Calu3 (cell line): Measurements from ENCODE around the gene SLC25A38. TPM values are rescaled to one million over a fixed set of nuclear protein-coding genes. Genes with fewer than 3 reads are reported as not detected.

Experiments used
- BruUV-seq: library from RNA; stranded (reverse); fragments of 400-500 nt; replicated peaks from 2 replicates; lab custom pipeline; 2021; lab: Mats Ljungman, UMichigan
- CTCF ChIA-PET: fragments of 300-600 bp; sonication (Branson Sonifier 250); formaldehyde crosslinking; loops from one replicate; lab custom pipeline; 2022; ENCODE audit warnings: antibody characterized with exemption; lab: Charles Lee
- DNase-seq: peaks from one replicate; pipeline ENCODE4 v3.0.0; 2022
- H3K27ac Mint-ChIP-seq: one replicate; pipeline ENCODE4 v1.8.0; 2022; ENCODE audit warnings: mixed read lengths; ENCODE audit not compliant: unreplicated experiment
- H3K27me3 Mint-ChIP-seq: one replicate; pipeline ENCODE4 v1.8.0; 2022; ENCODE audit warnings: mixed read lengths; ENCODE audit not compliant: unreplicated experiment
- H3K36me3 Mint-ChIP-seq: one replicate; pipeline ENCODE4 v1.8.0; 2022; ENCODE audit warnings: mild to moderate bottlenecking, moderate library complexity, mixed read lengths; ENCODE audit not compliant: insufficient read depth, unreplicated experiment
- H3K4me1 Mint-ChIP-seq: one replicate; pipeline ENCODE4 v1.8.0; 2022; ENCODE audit warnings: mild to moderate bottlenecking, low read depth, mixed read lengths; ENCODE audit not compliant: unreplicated experiment
- H3K4me3 Mint-ChIP-seq: one replicate; pipeline ENCODE4 v1.8.0; 2022; ENCODE audit warnings: mild to moderate bottlenecking, low read depth, moderate library complexity, mixed read lengths; ENCODE audit not compliant: unreplicated experiment
- H3K9me3 Mint-ChIP-seq: one replicate; pipeline ENCODE4 v1.8.0; 2022; ENCODE audit warnings: low read depth, mixed read lengths; ENCODE audit not compliant: unreplicated experiment
- intact Hi-C: fragments of 100-400 bp; cut with micrococcal nuclease; formaldehyde crosslinking; loops from one replicate; pipeline ENCODE4 v1.10.0; 2022; ENCODE audit not compliant: unreplicated experiment
- total RNA-seq: library from RNA; stranded (reverse); gene quantifications from 2 replicates; pipeline ENCODE4 v1.2.3, GENCODE V29; 2022
- TF ChIP-seq, protein P1 (sequence below): fragments of 200-600 bp; IDR thresholded peaks from one replicate; pipeline ENCODE4 v1.8.0; 2022; ENCODE audit warnings: antibody characterized with exemption; ENCODE audit not compliant: unreplicated experiment

The SLC25A38 gene
- total RNA-seq, 1 experiment from 2014 or later: 23.6 TPM

DNA sequence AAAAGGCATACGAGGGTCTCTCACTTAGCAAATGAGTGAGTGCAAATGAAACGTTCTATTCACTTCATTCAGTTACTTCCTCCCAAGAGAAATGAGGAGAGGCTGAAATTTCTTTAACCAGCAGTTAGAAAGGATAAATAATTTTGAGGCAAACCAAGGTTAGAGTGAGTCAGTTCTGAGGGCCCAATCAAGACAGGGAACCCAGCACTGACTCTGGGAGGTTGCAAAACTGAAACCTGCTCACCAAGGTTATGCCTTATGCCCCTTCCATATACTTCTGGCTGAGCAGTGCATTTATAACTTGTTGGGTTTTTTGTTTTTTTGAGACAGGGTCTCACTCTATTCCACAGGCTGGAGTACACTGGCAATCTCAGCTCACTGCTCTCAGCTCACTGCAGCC is 18.8 kb downstream of the SLC25A38 start:
- H3K4me1 Mint-ChIP-seq: no peaks in the 10 kb centered on the region
- H3K9me3 Mint-ChIP-seq: no peaks in the 10 kb centered on the region
- DNase-seq: no peak
- H3K27me3 Mint-ChIP-seq: no peaks in the 10 kb centered on the region
- intact Hi-C loops: no loop called here
- peaks cover 15% of the 10 kb centered on the region for H3K36me3 Mint-ChIP-seq
- no TSS peak for BruUV-seq
- no peak overlapping the region for H3K27ac Mint-ChIP-seq
- TF ChIP-seq, protein P1, sequence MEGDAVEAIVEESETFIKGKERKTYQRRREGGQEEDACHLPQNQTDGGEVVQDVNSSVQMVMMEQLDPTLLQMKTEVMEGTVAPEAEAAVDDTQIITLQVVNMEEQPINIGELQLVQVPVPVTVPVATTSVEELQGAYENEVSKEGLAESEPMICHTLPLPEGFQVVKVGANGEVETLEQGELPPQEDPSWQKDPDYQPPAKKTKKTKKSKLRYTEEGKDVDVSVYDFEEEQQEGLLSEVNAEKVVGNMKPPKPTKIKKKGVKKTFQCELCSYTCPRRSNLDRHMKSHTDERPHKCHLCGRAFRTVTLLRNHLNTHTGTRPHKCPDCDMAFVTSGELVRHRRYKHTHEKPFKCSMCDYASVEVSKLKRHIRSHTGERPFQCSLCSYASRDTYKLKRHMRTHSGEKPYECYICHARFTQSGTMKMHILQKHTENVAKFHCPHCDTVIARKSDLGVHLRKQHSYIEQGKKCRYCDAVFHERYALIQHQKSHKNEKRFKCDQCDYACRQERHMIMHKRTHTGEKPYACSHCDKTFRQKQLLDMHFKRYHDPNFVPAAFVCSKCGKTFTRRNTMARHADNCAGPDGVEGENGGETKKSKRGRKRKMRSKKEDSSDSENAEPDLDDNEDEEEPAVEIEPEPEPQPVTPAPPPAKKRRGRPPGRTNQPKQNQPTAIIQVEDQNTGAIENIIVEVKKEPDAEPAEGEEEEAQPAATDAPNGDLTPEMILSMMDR: no peak
- CTCF ChIA-PET: interaction anchor here (0.7 kb wide), 1 partner anchor 176 kb away, joined by 3 read pairs; no protein-coding TSS in a partner anchor
- H3K4me3 Mint-ChIP-seq: no peak overlapping the region

DNA sequence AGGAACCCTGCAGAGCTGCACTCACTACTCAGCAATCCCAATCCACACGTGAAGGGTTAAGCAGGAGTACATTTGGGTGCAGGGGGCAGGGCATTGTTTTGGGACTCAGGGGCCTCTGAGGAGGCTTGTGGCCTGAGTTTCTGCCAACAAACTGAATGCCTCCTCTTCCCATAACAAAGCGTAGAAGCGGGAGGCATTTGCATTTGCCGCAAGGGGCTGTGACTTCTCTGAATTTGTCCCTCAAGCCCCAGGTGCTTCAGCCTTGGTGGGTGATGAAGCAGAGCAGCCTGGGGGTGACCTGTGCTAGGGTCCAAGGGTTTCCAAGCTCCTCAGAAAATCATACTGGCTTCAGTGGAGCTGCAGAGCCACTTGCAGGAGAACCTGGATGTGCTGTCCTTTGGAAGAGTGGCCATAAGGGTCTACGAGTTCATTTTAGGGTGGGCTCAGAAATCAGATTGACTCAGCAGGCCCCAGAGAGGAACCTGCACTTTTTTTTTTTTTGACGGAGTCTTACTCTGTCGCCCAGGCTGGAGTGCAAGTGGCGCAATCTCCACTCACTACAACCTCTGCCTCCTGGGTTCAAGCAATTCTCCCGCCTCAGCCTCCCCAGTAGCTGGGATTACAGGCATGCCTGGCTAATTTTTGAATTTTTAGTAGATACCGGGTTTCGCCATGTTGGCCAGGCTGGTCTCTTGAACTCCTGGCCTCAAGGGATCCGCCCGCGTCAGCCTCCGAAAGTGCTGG is 21.9 kb downstream of the SLC25A38 start:
- intact Hi-C loops: no loop called here

DNA sequence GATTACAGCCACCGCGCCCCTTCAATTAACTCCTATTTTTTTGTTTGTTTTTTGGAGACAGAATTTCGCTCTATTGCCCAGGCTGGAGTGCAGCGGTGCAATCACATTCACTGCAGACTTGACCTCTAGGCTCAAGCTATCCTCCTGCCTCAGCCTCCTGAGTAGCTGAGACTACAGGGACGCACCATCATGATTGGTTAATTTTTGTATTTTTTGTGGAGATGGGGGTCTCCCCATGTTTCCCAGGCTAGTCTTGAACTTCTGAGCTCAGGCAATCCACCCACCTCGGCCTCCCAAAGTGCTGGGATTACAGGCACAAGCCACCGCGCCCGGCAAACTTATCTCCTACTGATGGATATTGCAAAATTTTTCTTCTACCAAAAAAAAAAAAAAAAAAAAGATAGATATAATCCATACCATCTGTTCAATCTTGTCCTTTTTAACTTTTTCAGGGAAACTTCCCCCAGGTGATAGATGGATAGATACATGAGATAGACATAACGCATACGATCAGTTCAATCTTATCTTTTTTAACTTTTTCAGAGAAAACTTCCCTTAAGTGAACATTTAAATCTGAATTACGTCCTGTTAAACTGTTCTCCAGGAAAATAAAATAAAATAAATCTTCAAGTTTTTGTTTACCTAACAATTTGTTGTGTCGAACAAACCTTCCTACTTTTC is 22.7 kb downstream of the SLC25A38 start:
- BruUV-seq: TSS peak; percentile 89
- intact Hi-C loops: no loop called here
- Mint-ChIP-seq H3K4me1 (peaks cover 11% of the 10 kb centered on the region), H3K36me3 (peaks cover 48% of the 10 kb centered on the region), H3K9me3 (no peaks in the 10 kb centered on the region), H3K27me3 (no peaks in the 10 kb centered on the region), H3K4me3 (peak overlapping the region; percentile 91), H3K27ac (peak overlapping the region; percentile 100)
- DNase-seq: no peak
- TF ChIP-seq, protein P1: no peak
- CTCF ChIA-PET: interaction anchor here (0.6 to 0.7 kb wide), 2 partner anchors 19 to 97 kb away, joined by 4 to 5 read pairs; no protein-coding TSS in a partner anchor

More for the DNA sequence above, 21.9 kb downstream of the SLC25A38 start:
- H3K27ac Mint-ChIP-seq: no peak overlapping the region
- DNase-seq: no peak
- H3K27me3 Mint-ChIP-seq: no peaks in the 10 kb centered on the region
- H3K4me3 Mint-ChIP-seq: no peak overlapping the region
- peaks cover 41% of the 10 kb centered on the region for H3K36me3 Mint-ChIP-seq
- CTCF ChIA-PET: interaction anchor here (0.7 kb wide), 1 partner anchor 18 kb away, joined by 4 read pairs; no protein-coding TSS in a partner anchor
- TF ChIP-seq, protein P1: no peak
- BruUV-seq: no TSS peak
- peaks cover 11% of the 10 kb centered on the region for H3K4me1 Mint-ChIP-seq
- H3K9me3 Mint-ChIP-seq: no peaks in the 10 kb centered on the region

DNA sequence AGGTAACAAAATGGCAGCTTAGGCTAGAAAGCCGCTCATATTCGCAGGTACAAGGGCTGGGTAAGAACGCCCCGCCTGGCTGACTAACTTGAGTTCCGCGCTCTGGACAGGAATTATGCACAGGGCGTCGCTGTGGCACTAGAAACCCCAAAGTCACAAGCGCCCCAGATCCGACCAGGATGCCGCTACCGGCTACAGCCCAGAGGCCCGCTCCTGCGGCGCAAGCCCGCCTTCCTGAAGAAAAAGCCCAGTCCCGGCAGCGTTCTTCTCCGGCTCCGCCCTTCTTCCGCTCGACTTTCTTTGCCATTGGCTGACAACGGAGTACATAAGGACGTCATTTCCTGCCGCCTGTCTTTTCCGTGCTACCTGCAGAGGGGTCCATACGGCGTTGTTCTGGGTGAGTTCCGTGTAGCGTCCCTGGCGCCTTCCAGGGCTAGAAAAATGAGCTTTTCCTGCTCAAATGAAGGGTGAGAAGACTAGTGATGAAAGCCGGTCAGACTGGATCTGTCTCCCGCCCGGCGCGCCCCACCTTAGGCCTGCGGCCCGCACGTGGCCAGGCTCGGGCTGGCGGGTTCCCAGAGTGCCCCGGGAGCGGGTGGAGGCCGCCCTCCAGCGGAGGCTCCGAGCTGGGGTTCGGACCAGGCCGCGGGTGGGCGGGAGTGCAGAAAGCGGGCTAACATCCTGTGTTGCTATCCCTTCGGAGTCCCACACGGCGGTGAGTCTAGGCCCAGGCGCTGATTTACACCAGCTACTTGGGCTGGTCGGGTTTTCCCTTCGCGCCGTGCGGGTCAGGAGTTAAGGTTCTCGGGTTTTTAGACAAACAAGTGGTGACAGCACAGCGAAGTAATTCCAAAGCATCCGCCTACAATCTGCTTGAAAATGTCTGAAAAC is 23.4 kb downstream of the SLC25A38 start, which contains the start of gene RPSA:
TSS of gene RPSA (plus strand) at position 353 of the 891 bp plus-strand sequence. CDS start 934 bp downstream, outside the sequence.
- peaks cover 11% of the 10 kb centered on the region for H3K4me1 Mint-ChIP-seq
- BruUV-seq: TSS peak; percentile 61
- H3K27me3 Mint-ChIP-seq: no peaks in the 10 kb centered on the region
- peak; percentile 95 for DNase-seq
- peaks cover 56% of the 10 kb centered on the region for H3K36me3 Mint-ChIP-seq
- TF ChIP-seq, protein P1: peak; percentile 18
- CTCF ChIA-PET: interaction anchor here (0.6 to 0.8 kb wide), 3 partner anchors 9 to 96 kb away, joined by 3 to 5 read pairs (median 3); no protein-coding TSS in a partner anchor
- peak within 1 kb of the TSS; percentile 91 for H3K4me3 Mint-ChIP-seq
- H3K27ac Mint-ChIP-seq: peak within 1 kb of the TSS; percentile 100
- H3K9me3 Mint-ChIP-seq: no peaks in the 10 kb centered on the region
- intact Hi-C loops: no loop called here
